ENCODE data around the gene CHID1.
A peak's percentile ranks its signal among the peaks of the same experiment; 100 is the strongest.

Gene CHID1

DNA sequence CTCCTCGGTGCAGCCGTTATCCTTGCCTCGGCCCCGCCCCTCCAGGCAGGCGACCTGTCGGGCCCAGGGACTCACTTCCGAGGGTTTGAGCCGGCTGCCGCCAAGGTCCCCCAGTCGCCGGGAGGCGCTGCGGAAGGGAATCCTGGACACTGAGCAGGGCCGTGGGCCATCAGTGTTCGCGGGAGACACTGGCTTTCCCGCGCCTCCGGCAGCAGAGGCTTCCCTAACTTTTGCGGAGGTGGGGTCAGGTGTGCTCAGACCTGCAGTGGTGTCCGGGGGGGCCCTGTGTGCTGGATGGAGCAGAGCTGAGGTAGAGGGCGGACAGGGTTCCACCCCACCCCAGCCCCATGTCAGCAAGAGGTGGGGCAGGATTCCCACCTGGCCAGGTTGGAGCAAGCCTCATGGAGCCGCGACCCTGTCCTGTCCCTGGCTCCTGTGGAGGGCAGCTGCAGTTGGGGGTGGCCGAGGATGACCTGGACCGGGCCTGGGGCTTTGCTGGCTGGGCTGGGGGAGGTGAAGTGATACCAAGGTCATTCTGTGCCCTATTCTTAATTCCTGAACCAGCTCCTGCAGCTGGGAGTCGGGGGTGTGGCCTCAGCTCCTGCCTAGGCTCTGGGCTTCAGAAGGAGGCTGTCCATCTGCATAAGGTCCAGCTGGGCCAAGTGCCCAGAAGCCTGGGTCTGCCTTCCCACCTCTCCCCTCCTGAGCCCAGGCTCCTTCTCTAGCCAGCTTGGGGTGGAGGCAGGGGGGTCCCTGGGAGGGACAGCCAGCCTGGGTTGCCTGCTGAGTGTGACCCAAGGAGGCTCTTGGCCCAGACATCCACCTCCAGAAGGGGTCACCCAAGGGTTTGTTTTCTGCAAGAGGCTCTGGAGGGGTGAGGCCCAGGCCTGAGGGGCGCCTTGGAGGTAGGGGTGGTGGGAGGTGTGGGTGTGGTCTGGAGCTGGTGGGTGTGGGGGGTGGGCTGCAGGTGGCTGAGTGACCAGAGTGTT, 59.5 kb downstream of the CHID1 start:
- DNase-seq (ENCODE audit: low read depth in 2 of 2) = no peak

DNA sequence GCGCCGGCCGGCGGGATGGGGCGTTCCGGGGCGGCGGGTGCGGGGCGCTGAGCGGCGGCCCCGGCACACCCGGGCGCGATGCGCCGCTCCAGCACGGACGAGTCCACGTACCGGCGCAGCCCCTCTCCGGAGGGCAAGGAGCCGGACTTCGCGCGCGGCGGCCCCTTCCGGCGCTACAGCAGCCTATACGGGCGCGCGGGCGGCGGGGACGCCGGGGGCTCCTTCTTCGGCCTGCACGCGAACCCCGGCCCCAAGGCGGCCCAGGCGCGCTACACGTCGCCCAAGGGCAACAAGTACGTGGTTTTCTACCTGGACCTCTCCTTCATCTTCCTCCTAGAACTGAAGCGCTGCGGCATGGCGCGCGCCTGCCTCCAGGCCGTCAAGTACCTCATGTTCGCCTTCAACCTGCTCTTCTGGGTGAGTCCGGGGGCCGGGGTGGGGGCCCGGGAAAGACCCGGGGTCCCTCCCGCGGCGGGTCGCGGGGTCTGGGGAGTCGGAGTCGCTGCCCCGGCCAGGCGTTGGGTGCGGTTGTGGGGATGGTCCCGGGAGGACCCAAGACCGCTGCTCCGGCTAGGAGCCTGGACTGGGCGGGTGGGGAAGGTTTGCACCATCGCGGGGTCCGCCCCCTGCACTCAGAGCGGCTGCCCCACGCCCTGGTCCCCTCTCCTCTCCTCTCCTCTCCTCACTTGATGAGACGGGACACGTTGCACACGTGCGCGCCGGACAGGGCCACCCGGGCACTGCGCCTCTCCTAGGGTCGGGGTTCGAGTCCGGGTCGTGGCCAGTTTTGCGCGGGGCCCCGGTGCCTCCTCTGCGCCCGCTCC, 60.4 kb downstream of the CHID1 start:
- no peak for DNase-seq (ENCODE audit: low read depth in 2 of 2)

DNA sequence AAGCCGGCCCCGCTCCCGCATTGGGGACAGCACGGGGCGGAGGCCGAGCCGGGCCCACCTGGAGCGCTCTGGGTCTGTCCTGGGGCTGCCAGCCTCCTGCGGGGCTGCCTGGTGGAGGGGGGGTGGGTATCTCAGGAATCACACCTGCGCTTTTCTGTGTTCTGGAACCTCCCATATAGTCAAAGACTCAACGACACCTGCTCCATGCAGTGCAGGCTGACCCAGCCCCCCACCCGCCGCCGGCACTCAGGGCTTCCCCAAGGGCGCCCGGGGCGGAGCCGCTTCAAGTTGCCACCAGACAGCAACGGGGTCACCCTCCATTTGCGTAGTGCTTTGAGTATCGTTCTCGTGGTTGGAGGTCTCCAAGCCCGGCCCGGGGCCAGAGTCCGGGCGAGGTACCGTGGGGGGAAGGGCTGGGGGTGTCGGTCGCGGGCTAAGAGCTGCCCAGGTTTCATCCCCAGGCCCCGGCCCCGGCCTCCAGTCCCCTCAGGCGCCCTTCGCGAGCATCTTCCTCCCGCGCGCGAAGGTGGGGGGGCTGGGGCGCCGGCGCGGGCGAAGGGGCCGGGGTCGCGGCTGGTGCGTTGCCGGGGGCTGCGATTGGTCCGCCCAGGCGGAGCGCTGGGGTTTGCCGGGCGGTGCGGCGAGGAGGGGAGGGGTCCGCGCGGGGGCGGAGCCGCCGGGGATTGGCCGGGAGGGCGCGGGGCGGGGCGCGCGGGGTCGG, 61.3 kb downstream of the CHID1 start:
- DNase-seq (ENCODE audit: low read depth in 2 of 2) = no peak

- peak; percentile 59 to 60 for DNase-seq (ENCODE audit: low read depth in 2 of 2)
These were observed 62.2 kb downstream of the CHID1 start for GRCh38 chr11:848380-848931.

DNA sequence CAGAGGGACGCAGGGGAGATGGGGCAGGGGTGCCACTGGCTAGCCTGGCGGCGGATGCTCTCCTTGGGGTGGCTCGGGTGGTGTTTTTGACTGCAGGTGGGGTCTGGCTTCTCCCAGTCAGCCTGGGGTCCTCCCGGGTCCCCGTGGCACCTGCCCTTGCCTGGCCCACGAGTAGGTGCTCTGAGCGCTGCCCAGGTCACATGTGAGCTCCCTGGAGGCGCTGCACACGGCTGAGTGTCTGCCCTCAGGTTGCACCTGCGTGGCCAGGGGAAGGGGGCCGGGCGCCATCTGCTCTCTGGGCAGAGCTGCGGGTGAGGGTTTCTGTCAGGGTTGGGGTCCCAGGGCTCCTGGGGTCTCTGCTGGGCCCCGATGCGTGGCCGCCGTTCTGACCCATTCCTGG, 62.7 kb downstream of the CHID1 start:
- no peak for DNase-seq (ENCODE audit: low read depth in 2 of 2)

- no peak for DNase-seq (ENCODE audit: low read depth in 2 of 2)
These were observed 64.0 kb downstream of the CHID1 start for GRCh38 chr11:846496-847098.

GRCh38 chr11:845872-846495, 64.6 kb downstream of the CHID1 start:
- no peak for DNase-seq (ENCODE audit: low read depth in 2 of 2)

- DNase-seq (ENCODE audit: low read depth in 2 of 2) = no peak
These were observed 65.6 kb downstream of the CHID1 start for GRCh38 chr11:844693-845644.

DNA sequence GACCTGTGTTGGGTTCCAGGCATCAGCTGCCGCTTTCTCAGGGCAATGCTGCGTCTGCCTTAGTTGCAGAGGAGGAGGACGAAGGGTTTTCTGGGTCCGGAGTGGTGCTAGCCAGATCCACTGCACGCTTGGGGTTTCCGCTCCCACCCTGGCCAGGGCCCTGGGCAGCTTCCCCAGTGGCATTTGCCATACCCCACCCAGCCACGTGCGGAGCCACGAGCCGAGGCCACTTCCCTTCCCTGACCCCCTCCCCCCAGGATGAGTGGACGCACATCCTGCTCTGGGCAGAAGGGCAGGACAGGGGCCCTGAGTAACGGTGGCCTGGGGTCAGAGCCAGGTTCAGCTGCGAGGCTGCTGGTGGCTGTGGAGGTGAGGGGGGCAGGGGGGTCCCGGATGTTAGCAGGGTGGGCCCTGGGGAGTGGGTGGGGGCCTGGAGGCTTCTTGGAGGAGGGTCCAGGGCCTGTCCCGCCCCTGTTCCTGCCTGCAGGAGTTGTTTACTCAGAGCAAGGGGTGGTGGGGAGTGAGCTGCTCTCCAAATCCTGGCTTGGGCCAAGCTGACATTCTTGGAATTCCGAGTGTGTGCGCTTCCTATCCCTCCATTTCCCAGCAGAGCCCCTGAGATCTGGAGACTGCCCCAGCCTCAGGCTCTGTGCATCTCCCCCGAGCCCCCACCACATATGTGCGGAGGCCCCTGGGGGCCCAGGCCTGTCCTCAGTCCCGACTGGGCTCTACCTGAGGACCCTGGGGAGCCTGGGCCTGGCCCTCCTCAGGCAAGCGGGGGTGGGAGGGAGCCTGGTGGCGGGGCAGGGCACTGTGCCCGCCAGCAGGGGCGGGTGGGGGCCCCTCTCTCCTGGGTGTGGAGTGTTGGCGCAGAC, 66.6 kb downstream of the CHID1 start:
- no peak for DNase-seq (ENCODE audit: low read depth in 2 of 2)

DNA sequence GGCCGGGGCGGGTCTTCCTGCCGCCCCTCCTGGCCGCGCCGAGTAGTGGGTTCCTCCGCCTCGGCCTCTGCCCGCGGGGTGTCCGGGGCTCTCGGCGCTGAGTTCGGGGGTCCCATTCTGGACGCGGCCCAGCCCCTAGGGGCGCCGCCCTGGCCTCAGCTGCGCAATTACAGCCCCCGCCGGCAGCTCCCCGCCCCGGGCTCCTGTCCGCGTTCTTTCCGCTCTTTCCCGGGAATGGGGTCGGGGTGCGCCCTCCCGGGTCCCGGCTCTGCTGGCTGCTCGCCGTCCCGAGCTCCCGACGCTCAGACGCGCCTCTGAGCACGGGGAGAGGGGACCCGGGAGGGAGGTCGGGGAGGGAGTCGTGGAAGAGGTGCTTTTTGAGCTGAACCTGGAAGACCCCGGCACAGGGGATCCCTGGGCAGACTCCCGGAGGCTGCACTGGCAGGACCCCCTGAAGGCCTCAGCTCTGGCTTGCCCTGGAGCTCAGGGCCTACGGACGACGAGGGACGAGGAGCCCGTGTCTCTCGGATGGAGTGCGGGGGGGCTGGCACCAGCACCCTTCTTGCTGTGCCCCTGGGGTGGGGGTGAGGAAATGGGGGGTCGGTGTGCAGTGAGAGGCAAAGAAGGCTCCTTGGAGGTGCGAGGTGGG, 67.4 kb downstream of the CHID1 start:
- DNase-seq (ENCODE audit: low read depth in 2 of 2) = no peak

DNA sequence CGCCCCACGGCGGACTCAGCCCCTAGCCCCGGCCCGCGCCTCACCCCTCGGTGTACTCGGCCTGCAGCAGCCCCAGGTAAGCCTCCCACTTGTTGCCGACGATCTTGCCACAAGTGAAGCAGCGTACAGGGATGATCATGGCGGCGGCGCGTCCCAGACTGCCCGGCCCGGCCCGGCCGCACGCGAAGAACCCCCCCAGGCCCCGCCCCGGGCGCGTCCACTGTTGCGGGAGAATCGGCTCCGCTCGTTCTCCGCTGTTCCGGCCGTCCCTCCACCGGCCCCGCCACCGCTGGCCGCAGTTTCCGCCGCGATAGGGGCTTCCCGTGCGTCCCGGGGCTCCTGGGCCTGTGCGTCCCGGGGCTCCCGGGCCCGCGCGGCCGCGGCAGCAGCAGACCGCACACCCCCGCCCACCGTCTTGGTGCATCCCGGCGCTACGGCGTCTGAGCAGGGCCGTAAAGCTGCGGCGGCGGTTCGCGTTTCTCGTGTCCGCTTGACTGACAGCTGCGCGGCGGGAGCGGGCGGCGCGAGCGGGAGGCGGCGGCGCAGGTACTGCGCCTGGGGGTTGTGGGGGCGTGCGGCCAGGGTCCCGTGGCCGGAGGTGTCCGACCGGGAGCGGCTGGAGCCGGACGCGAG, 68.1 kb downstream of the CHID1 start, which contains the start of the genes POLR2L and TSPAN4:
TSS of gene POLR2L (minus strand) at position 160 of the 633 bp plus-strand sequence. CDS start at position 139, 21 bp downstream.
TSS of gene TSPAN4 (plus strand) at position 483 of the 633 bp plus-strand sequence. CDS start 7,453 bp downstream, outside the sequence.
- DNase-seq (ENCODE audit: low read depth in 2 of 2) = peak; percentile 84

DNA sequence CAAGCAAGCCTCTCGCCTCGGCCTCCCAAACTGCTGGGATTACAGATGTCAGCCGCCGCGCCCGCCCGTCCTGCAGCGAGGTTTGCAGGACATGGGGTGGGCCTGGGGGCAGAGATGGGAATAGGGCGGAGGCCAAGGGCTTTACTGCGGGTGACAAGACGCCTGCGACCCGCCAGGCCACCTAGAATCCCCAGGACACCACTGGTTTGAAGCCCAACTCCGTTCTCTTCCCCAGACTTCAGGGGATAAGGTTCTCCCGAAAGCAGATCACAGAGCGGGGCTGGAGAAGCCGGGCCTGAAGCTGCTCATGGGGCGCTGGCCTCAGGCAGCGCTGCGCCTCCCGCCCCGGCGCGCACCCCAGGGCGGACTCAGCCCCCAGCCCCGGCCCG, 68.6 kb downstream of the CHID1 start:
- DNase-seq (ENCODE audit: low read depth in 2 of 2) = no peak

- no peak for DNase-seq (ENCODE audit: low read depth in 2 of 2)
These were observed 70.6 kb downstream of the CHID1 start for GRCh38 chr11:839875-840617.

GRCh38 chr11:839280-839623, 71.4 kb downstream of the CHID1 start:
- DNase-seq (ENCODE audit: low read depth in 2 of 2) = no peak

GRCh38 chr11:838441-839279, 72.0 kb downstream of the CHID1 start:
- DNase-seq (ENCODE audit: low read depth in 2 of 2) = no peak

- DNase-seq (ENCODE audit: low read depth in 2 of 2) = no peak
These were observed 72.7 kb downstream of the CHID1 start for GRCh38 chr11:837990-838307.

Data from stimulated activated CD8-positive, alpha-beta memory T cell treated with anti-CD3 and anti-CD28 coated beads, Interleukin-2, amount 100 ng/mL, for 48 hours (primary cell).